A549 (cell line): ENCODE data around the gene SIAH2.

ENCODE experiments used
- EHMT2 ChIP-seq: fragments of 200-600 bp; sonication (generic); IDR thresholded peaks from 2 replicates; pipeline ENCODE4 v1.6.1; 2016; ENCODE audit warnings: antibody characterized with exemption, low read depth, mild to moderate bottlenecking, moderate library complexity
- ESRRA ChIP-seq: fragments of 150-350 bp; IDR thresholded peaks from 2 replicates; pipeline ENCODE4 v1.6.1; 2014; ENCODE audit warnings: mild to moderate bottlenecking, low read length, borderline replicate concordance
- POLR2A ChIP-seq: IDR thresholded peaks from 2 replicates; pipeline ENCODE4 v1.6.1; 2012; ENCODE audit warnings: mild to moderate bottlenecking, low read length
- RCOR1 ChIP-seq: fragments of 150-350 bp; IDR thresholded peaks from 2 replicates; pipeline ENCODE4 v1.6.1; 2014; ENCODE audit warnings: antibody characterized with exemption, low read length, low read depth
- RFX5 ChIP-seq: fragments of 450-650 bp; IDR thresholded peaks from 2 replicates; pipeline ENCODE4 v1.7.1; 2014; ENCODE audit warnings: antibody characterized with exemption, mild to moderate bottlenecking, moderate library complexity
- TF ChIP-seq, protein P1 (sequence below): fragments of >200 bp; sonication (Bioruptor Twin); formaldehyde crosslinking; IDR thresholded peaks from 3 replicates; pipeline ENCODE4 v1.5.1; 2016

GRCh38 chr3:150746791-150747590, 16.0 kb downstream of the SIAH2 start:
- TF ChIP-seq, protein P1, sequence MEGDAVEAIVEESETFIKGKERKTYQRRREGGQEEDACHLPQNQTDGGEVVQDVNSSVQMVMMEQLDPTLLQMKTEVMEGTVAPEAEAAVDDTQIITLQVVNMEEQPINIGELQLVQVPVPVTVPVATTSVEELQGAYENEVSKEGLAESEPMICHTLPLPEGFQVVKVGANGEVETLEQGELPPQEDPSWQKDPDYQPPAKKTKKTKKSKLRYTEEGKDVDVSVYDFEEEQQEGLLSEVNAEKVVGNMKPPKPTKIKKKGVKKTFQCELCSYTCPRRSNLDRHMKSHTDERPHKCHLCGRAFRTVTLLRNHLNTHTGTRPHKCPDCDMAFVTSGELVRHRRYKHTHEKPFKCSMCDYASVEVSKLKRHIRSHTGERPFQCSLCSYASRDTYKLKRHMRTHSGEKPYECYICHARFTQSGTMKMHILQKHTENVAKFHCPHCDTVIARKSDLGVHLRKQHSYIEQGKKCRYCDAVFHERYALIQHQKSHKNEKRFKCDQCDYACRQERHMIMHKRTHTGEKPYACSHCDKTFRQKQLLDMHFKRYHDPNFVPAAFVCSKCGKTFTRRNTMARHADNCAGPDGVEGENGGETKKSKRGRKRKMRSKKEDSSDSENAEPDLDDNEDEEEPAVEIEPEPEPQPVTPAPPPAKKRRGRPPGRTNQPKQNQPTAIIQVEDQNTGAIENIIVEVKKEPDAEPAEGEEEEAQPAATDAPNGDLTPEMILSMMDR, result no peak
- no peak for TF ChIP-seq RFX5
- no peak for TF ChIP-seq RCOR1
- no peak for TF ChIP-seq POLR2A
- no peak for TF ChIP-seq EHMT2
- TF ChIP-seq ESRRA, result no peak
